ENCODE results near the gene ZDHHC11B.
"Not testable (repeated sequence)": the region's sequence is repeated elsewhere in the genome, so short reads cannot be mapped to it uniquely, and the experiment has no call there.

ZDHHC11B gene

DNA sequence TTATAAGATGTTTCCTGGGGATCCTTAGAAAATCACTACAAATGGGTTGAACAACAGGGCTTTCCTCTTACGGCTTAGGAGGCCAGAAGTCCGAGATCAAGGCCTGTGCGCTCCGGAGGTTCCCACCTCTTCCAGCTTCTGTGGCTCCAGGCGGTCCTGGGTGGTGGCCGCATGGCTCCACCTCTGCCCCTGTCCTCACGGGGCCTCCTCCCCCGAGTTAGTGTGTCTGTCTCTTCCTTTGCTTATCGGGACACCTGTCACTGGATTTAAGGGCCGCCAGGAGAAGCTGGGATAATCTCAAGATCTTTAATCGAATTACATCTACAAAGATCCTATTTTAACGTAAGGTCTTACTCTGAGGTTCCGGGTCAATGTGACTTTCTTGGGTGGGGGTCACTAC, 89.1 kb downstream of the ZDHHC11B start:
- H3K9me3 ChIP-seq (ENCODE audit: insufficient read depth, low read depth, low read length); H3K36me3 ChIP-seq (ENCODE audit: insufficient read depth, low read length); H2AFZ ChIP-seq (ENCODE audit: low read length); H4K20me1 ChIP-seq (ENCODE audit: insufficient read depth, low read length, poor library complexity, severe bottlenecking); H3F3A ChIP-seq (ENCODE audit: low read depth); H3K27me3 ChIP-seq (ENCODE audit: insufficient read depth, low read length, poor library complexity, severe bottlenecking); H3K4me1 ChIP-seq (ENCODE audit: insufficient read depth, low read length, poor library complexity, severe bottlenecking); H3K79me2 ChIP-seq (ENCODE audit: insufficient read depth, low read length); H3K4me3 ChIP-seq (ENCODE audit: low read length, poor library complexity, severe bottlenecking); H3K9me2 ChIP-seq (replicated peaks; ENCODE audit: low read depth, low read length); H3K4me2 ChIP-seq (ENCODE audit: low read depth, low read length, poor library complexity, severe bottlenecking); H3K9ac ChIP-seq (ENCODE audit: low read depth, low read length, poor library complexity, severe bottlenecking): not testable (repeated sequence)

GRCh38 chr5:694042-694431, 90.5 kb downstream of the ZDHHC11B start:
- not testable (repeated sequence) for H3K27me3 ChIP-seq (ENCODE audit: insufficient read depth, low read length, poor library complexity, severe bottlenecking); H3F3A ChIP-seq (ENCODE audit: low read depth); H3K79me2 ChIP-seq (ENCODE audit: insufficient read depth, low read length); H3K9ac ChIP-seq (ENCODE audit: low read depth, low read length, poor library complexity, severe bottlenecking); H3K9me3 ChIP-seq (ENCODE audit: insufficient read depth, low read depth, low read length); H4K20me1 ChIP-seq (ENCODE audit: insufficient read depth, low read length, poor library complexity, severe bottlenecking); H3K4me2 ChIP-seq (ENCODE audit: low read depth, low read length, poor library complexity, severe bottlenecking); H3K4me3 ChIP-seq (ENCODE audit: low read length, poor library complexity, severe bottlenecking); H3K4me1 ChIP-seq (ENCODE audit: insufficient read depth, low read length, poor library complexity, severe bottlenecking); H3K36me3 ChIP-seq (ENCODE audit: insufficient read depth, low read length); H3K9me2 ChIP-seq (replicated peaks; ENCODE audit: low read depth, low read length); H2AFZ ChIP-seq (ENCODE audit: low read length)

- peak within 1 kb of the TSS; percentile 35 for H3K4me3 ChIP-seq (ENCODE audit: low read length, poor library complexity, severe bottlenecking)
- not testable (repeated sequence) for H3F3A ChIP-seq (ENCODE audit: low read depth); H3K9me3 ChIP-seq (ENCODE audit: insufficient read depth, low read depth, low read length); H3K36me3 ChIP-seq (ENCODE audit: insufficient read depth, low read length); H3K9me2 ChIP-seq (replicated peaks; ENCODE audit: low read depth, low read length); H2AFZ ChIP-seq (ENCODE audit: low read length); H3K79me2 ChIP-seq (ENCODE audit: insufficient read depth, low read length); H3K4me1 ChIP-seq (ENCODE audit: insufficient read depth, low read length, poor library complexity, severe bottlenecking); H3K9ac ChIP-seq (ENCODE audit: low read depth, low read length, poor library complexity, severe bottlenecking); H3K27me3 ChIP-seq (ENCODE audit: insufficient read depth, low read length, poor library complexity, severe bottlenecking); H4K20me1 ChIP-seq (ENCODE audit: insufficient read depth, low read length, poor library complexity, severe bottlenecking)
- peak within 1 kb of the TSS; percentile 37 for H3K4me2 ChIP-seq (ENCODE audit: low read depth, low read length, poor library complexity, severe bottlenecking)
These were observed 91.1 kb downstream of the ZDHHC11B start, which contains the start of gene TPPP for GRCh38 chr5:693271-694041. Gene TPPP (minus strand): TSS chr5:693352. CDS start chr5:678060, 15,292 bp downstream.

DNA sequence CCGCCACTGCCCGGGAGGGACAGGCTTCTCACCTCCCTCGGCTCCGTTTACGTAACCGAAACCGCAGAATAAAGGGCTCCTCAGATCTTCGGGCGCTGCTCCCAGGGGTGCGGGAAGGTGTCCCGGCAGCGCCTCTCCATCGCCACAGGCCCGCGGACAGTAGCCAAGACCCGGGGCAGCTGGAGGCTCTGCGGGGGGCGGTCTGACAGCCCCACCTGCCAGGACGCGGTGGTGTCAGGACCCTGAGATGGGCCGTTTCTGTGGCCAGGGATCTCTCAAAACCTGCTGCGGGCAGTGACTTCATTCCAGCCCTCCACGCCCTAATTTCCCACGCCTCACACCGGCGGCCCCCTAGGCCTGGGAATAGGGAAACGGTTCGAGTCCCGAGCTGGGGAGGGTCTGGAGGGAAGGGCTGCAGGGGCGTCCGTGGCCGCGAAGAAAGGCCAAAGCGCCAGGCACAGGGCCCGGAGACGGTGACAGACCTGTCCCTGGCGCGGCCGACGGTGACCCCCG, 91.9 kb downstream of the ZDHHC11B start:
- H3K9me3 ChIP-seq (ENCODE audit: insufficient read depth, low read depth, low read length); H2AFZ ChIP-seq (ENCODE audit: low read length); H3F3A ChIP-seq (ENCODE audit: low read depth); H3K79me2 ChIP-seq (ENCODE audit: insufficient read depth, low read length); H3K4me1 ChIP-seq (ENCODE audit: insufficient read depth, low read length, poor library complexity, severe bottlenecking); H3K36me3 ChIP-seq (ENCODE audit: insufficient read depth, low read length); H3K27me3 ChIP-seq (ENCODE audit: insufficient read depth, low read length, poor library complexity, severe bottlenecking); H3K9ac ChIP-seq (ENCODE audit: low read depth, low read length, poor library complexity, severe bottlenecking); H3K9me2 ChIP-seq (replicated peaks; ENCODE audit: low read depth, low read length); H4K20me1 ChIP-seq (ENCODE audit: insufficient read depth, low read length, poor library complexity, severe bottlenecking): not testable (repeated sequence)
- peak overlapping the region; percentile 35 for H3K4me3 ChIP-seq (ENCODE audit: low read length, poor library complexity, severe bottlenecking)
- peak overlapping the region; percentile 37 for H3K4me2 ChIP-seq (ENCODE audit: low read depth, low read length, poor library complexity, severe bottlenecking)

- peaks cover 3% of the 10 kb centered on the region for H3K27me3 ChIP-seq (ENCODE audit: insufficient read depth, low read length, poor library complexity, severe bottlenecking)
- H3K9ac ChIP-seq (ENCODE audit: low read depth, low read length, poor library complexity, severe bottlenecking): no peak overlapping the region
- H3K4me2 ChIP-seq (ENCODE audit: low read depth, low read length, poor library complexity, severe bottlenecking): no peak overlapping the region
- H3K36me3 ChIP-seq (ENCODE audit: insufficient read depth, low read length): no peaks in the 10 kb centered on the region
- no peak for TF ChIP-seq EZH2phosphoT487 (IDR thresholded peaks at IDR 0.05; ENCODE audit: borderline replicate concordance)
- TF ChIP-seq CTCF (conservative IDR thresholded peaks at IDR 0.05; ENCODE audit: low read length): no peak
- no peaks in the 10 kb centered on the region for H4K20me1 ChIP-seq (ENCODE audit: insufficient read depth, low read length, poor library complexity, severe bottlenecking)
- no peaks in the 10 kb centered on the region for H3K4me1 ChIP-seq (ENCODE audit: insufficient read depth, low read length, poor library complexity, severe bottlenecking)
- H2AFZ ChIP-seq (ENCODE audit: low read length): no peak overlapping the region
- no peaks in the 10 kb centered on the region for H3K9me2 ChIP-seq (replicated peaks; ENCODE audit: low read depth, low read length)
- H3K79me2 ChIP-seq (ENCODE audit: insufficient read depth, low read length): no peaks in the 10 kb centered on the region
- H3K4me3 ChIP-seq (ENCODE audit: low read length, poor library complexity, severe bottlenecking): no peak overlapping the region
- H3K9me3 ChIP-seq (ENCODE audit: insufficient read depth, low read depth, low read length): no peaks in the 10 kb centered on the region
- no peaks in the 10 kb centered on the region for H3F3A ChIP-seq (ENCODE audit: low read depth)
These were observed 92.6 kb downstream of the ZDHHC11B start for GRCh38 chr5:691817-692528.

DNA sequence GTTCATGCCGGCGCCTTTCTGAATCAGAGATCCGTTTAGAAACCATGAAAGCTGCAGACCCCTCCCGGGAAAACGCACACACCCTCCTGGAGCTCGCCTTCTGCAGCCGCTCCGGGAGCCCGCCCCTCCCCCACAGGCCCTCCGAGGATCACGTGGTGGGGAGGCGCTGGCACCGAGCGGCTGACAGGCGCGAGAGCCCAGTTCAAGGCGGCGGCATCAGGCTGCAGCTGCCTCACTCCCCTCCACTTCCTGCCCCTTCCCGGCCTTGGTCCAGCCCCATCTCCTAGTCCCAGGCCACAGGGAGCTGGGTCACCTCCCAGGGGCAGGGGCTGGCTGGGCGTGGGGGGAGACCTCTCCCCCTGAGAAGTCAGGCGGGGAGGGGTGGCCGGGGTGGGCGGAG, 93.5 kb downstream of the ZDHHC11B start:
- not testable (repeated sequence) for H3F3A ChIP-seq (ENCODE audit: low read depth); H3K9ac ChIP-seq (ENCODE audit: low read depth, low read length, poor library complexity, severe bottlenecking); H3K4me1 ChIP-seq (ENCODE audit: insufficient read depth, low read length, poor library complexity, severe bottlenecking); H3K9me2 ChIP-seq (replicated peaks; ENCODE audit: low read depth, low read length); H3K36me3 ChIP-seq (ENCODE audit: insufficient read depth, low read length); H3K4me2 ChIP-seq (ENCODE audit: low read depth, low read length, poor library complexity, severe bottlenecking); H3K79me2 ChIP-seq (ENCODE audit: insufficient read depth, low read length); H3K9me3 ChIP-seq (ENCODE audit: insufficient read depth, low read depth, low read length); H3K27me3 ChIP-seq (ENCODE audit: insufficient read depth, low read length, poor library complexity, severe bottlenecking); H2AFZ ChIP-seq (ENCODE audit: low read length); H4K20me1 ChIP-seq (ENCODE audit: insufficient read depth, low read length, poor library complexity, severe bottlenecking); H3K4me3 ChIP-seq (ENCODE audit: low read length, poor library complexity, severe bottlenecking)

All from Loucy (cell line).